Psoas muscle (tissue), 8 donors: ENCODE measurements around the gene MXD1. TPM values are rescaled to one million over a fixed set of nuclear protein-coding genes. Genes with fewer than 3 reads are reported as not detected.
A peak's percentile ranks its signal among the peaks of the same experiment; 100 is the strongest.
"Not testable (repeated sequence)": the region's sequence is repeated elsewhere in the genome, so short reads cannot be mapped to it uniquely, and the experiment has no call there.

Source experiments
- ATAC-seq, 4 donors: fragments of 200-7000 bp; cut with Tn5 transposase; one replicate each; pipeline ENCODE4 v1.9.1; 2020; ENCODE audit warnings: moderate library complexity in 3 of 4, mild to moderate bottlenecking in 2 of 4
- DNase-seq, 2 donors: peaks; one replicate each; pipeline ENCODE4 v3.0.0-alpha.2; 2020
- H3K27ac ChIP-seq: fragments of 200-600 bp; one replicate; pipeline ENCODE4 v1.8.0; 2022
- H3K27me3 ChIP-seq, 3 donors: fragments of 200-600 bp in 1 of 3; one replicate each; pipeline versions ENCODE4 v1.6.1 to v1.8.0; 2013 to 2022; ENCODE audit warnings: low read length in 2 of 3, mild to moderate bottlenecking in 2 of 3, moderate library complexity in 1 of 3; ENCODE audit not compliant: insufficient read depth in 3 of 3
- H3K36me3 ChIP-seq, 2 donors: fragments of 200-600 bp in 1 of 2; one replicate each; pipeline versions ENCODE4 v1.6.1 to v1.8.0; 2013 to 2022; ENCODE audit warnings: low read depth in 1 of 2, mild to moderate bottlenecking in 1 of 2, moderate library complexity in 1 of 2; ENCODE audit not compliant: insufficient read depth in 1 of 2
- H3K4me1 ChIP-seq: fragments of 200-600 bp; one replicate; pipeline ENCODE4 v1.8.0; 2022
- H3K4me3 ChIP-seq: fragments of 200-600 bp; one replicate; pipeline ENCODE4 v1.8.0; 2022; ENCODE audit warnings: mild to moderate bottlenecking
- H3K9me3 ChIP-seq: fragments of 200-600 bp; one replicate; pipeline ENCODE4 v1.8.0; 2022
- WGBS, 3 donors: extraction: QIAGEN DNeasy Blood & Tissue Kit; methylation state at CpG; one replicate each; pipeline versions ENCODE4 v1.1.6 to v1.1.7; 2013; 5-methylcytosine and 5-hydroxymethylcytosine counted together
- intact Hi-C, 2 donors: fragments of 100-400 bp; cut with DNase I; formaldehyde crosslinking; loops; one replicate each; pipeline versions ENCODE4 v1.11.0 to v1.14.2; 2022
- long read RNA-seq, 2 donors: library from polyadenylated mRNA; unstranded; transcript quantifications; one replicate each; pipeline ENCODE4 v2.0.0, GENCODE V29; 2021
- polyA plus RNA-seq, 3 donors: library from polyadenylated mRNA; stranded (reverse); fragments of 200-250 nt; gene quantifications; one replicate each; pipeline ENCODE4 v1.2.3, GENCODE V29; 2013
- total RNA-seq, 4 donors: library from RNA; stranded (reverse); fragmentation: NEBNext Ultra II Directional in 2 of 4; extraction: Animal tissue kit (Norgen Biotek cat#: 25700) in 2 of 4; gene quantifications; one replicate each; pipeline versions ENCODE4 v1.2.1 to v1.2.4, GENCODE V29; 2021 to 2023
- TF ChIP-seq, protein P1 (sequence below): fragments of 200-600 bp; IDR thresholded peaks from one replicate; pipeline ENCODE4 v1.8.0; 2022; ENCODE audit warnings: antibody characterized with exemption
- donor health status: healthy with polysubstance abuse.
- donor health status: DM: no; HTN: no; CAD: no; lungs with moderate emphysema.
- donor health status: Bipolar disorder and iron deficiency.
- donor health status: healthy.
- donor health status: DM: yes; HTN: yes; CAD: no.
- donor health status: DM: no; HTN: no; CAD: no.
- donor health status: DM: no; HTN: no; CAD: no.
- donor health status: DM: yes; HTN: yes; CAD: no.

MXD1 gene, protein sequence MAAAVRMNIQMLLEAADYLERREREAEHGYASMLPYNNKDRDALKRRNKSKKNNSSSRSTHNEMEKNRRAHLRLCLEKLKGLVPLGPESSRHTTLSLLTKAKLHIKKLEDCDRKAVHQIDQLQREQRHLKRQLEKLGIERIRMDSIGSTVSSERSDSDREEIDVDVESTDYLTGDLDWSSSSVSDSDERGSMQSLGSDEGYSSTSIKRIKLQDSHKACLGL
- total RNA-seq (10 to 100 TPM in 1 of 4 donors, 1 to 10 TPM in 3; 6.4 to 11.9 (median 7.6) TPM), polyA plus RNA-seq (1 to 10 TPM; 2.8 to 3.9 (median 3.3) TPM)
- long read RNA-seq, donor 1, partial matches to known transcripts: 0 of 3 reads
- long read RNA-seq, donor 1, other reads (novel, unspliced or antisense): 2 of 3 reads
- long read RNA-seq, donor 2, full-length matches to known transcripts: 4 of 14 reads
- long read RNA-seq, donor 2, partial matches to known transcripts: 0 of 14 reads
- long read RNA-seq, donor 2, other reads (novel, unspliced or antisense): 10 of 14 reads

DNA sequence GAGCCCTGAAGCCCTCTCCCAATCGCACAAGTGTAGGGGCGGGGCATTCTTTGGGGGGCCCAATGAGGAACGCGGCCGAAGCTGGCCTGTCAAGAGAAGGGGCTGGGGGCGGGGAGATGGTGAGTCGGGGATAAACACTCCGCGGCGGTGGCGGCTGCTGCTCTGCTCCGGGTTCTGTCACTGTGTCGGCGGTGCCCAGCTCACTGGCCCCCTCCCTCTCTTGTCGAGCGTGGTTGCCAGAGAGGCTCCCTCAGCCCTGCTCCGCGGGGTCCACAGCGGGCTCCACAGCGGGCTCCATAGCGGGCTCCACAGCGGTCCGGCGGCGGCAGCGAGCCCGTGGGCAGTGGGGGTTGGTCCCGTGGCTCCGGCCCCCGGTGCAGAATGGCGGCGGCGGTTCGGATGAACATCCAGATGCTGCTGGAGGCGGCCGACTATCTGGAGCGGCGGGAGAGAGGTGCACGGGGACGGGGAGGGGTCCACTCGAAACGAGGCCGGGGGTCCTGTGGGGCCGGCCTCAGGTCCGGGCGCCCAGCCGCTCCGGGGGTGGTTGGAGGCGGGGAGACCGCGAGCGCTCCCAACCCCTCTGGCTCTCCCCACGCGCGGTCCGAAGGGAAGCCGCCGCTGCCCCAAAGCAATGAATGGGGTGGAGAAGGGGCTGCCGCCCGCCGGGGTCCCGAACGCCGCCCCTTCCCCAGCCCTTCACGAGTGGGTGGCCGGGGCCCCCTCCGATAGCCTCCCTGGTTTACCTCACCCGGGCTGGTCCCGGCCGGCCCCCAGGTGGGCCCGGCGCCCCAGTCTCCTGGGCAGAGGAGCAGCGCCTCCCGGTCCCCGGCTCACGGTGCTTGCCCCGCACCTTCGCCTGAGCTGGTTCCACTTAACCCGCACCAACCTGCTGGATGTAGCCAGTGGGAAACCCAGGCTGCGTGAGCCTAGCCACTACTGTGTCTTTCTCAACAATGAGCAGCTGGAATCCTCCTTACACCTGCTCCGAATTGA lies at the start of gene MXD1:
TSS of gene MXD1 (plus strand) at position 160 of the 996 bp plus-strand sequence. CDS start at position 382, 222 bp downstream.
- intact Hi-C loops: loop anchor here (1.0 to 5.0 kb wide), 9 partner anchors 152 to 387 kb away; partner anchors contain the start of genes FAM136A (in 2 of the 2), C2orf42 (in 1 of the 2) and PCBP1 (in 1 of the 2)
- H3K4me1 ChIP-seq: peaks cover 38% of the 10 kb centered on the region
- peak within 1 kb of the TSS; percentile 91 for H3K4me3 ChIP-seq
- TF ChIP-seq, protein P1, sequence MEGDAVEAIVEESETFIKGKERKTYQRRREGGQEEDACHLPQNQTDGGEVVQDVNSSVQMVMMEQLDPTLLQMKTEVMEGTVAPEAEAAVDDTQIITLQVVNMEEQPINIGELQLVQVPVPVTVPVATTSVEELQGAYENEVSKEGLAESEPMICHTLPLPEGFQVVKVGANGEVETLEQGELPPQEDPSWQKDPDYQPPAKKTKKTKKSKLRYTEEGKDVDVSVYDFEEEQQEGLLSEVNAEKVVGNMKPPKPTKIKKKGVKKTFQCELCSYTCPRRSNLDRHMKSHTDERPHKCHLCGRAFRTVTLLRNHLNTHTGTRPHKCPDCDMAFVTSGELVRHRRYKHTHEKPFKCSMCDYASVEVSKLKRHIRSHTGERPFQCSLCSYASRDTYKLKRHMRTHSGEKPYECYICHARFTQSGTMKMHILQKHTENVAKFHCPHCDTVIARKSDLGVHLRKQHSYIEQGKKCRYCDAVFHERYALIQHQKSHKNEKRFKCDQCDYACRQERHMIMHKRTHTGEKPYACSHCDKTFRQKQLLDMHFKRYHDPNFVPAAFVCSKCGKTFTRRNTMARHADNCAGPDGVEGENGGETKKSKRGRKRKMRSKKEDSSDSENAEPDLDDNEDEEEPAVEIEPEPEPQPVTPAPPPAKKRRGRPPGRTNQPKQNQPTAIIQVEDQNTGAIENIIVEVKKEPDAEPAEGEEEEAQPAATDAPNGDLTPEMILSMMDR: no peak
- DNase-seq (peak in 1 of 2 donors; percentile 66), ATAC-seq (peak in 1 of 4 donors; percentile 54)
- no peaks in the 10 kb centered on the region for H3K27me3 ChIP-seq
- peak within 1 kb of the TSS; percentile 98 for H3K27ac ChIP-seq
- 0% methylated on average over 56 to 81 of the region's 81 CpGs for WGBS, 3 donors
- H3K36me3 ChIP-seq: peaks cover 0 to 57% of the 10 kb centered on the region in 2 donors
- H3K9me3 ChIP-seq: no peaks in the 10 kb centered on the region

DNA sequence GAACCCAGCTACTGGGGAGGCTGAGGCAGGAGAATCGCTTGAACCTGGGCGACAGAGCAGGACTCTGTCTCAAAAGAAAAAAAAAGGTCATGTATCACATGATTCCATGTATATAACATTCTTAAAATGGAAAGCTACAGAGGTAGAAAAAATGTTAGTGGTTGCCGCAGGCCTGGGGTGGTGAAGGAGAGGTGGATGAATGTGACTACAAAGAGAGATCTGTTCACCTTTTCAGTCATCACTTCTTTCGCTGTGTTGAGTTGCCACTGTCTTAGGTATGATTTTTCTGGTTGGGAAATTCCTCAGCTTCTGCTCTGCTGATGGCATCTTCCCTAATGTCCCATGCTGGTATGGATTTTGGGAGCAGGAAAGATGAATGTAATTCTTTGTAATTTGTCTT lies 26.5 kb upstream of the MXD1 start:
- ATAC-seq: no peak

DNA sequence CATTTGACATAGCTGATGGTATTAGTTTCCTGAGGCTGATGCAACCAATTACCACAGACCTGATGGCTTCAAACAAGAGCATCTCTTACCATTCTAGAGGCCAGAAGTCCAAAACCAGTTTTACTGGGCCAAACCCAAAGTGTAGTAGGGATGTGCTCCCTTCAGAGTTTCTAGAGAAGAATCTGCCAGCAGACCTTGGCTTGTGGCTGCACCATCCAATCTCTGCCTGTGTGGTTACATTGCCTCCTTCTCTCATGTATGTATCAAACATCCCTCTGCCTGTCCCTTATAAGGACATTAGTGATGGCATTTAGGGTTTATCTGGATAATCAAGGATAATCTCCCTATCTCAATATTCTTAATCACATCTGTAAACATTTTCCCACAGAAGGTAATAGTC lies 25.6 kb upstream of the MXD1 start:
- no peaks in the 10 kb centered on the region for H3K27me3 ChIP-seq
- no peak overlapping the region for H3K27ac ChIP-seq
- no peaks in the 10 kb centered on the region for H3K36me3 ChIP-seq
- no peaks in the 10 kb centered on the region for H3K9me3 ChIP-seq
- TF ChIP-seq, protein P1: no peak
- peaks cover 5% of the 10 kb centered on the region for H3K4me1 ChIP-seq
- no peak overlapping the region for H3K4me3 ChIP-seq
- ATAC-seq (no peak), DNase-seq (no peak)
- intact Hi-C loops: no loop called here

More for the DNA sequence above, 26.5 kb upstream of the MXD1 start:
- TF ChIP-seq, protein P1: no peak
- Histone ChIP-seq H3K27ac (no peak overlapping the region), H3K36me3 (no peaks in the 10 kb centered on the region), H3K4me3 (no peak overlapping the region), H3K27me3 (no peaks in the 10 kb centered on the region), H3K9me3 (no peaks in the 10 kb centered on the region), H3K4me1 (peaks cover 3% of the 10 kb centered on the region)
- DNase-seq: no peak
- WGBS, 3 donors: 92 to 98% (median 96%) methylated on average over 4 of the region's 4 CpGs
- intact Hi-C loops: no loop called here

DNA sequence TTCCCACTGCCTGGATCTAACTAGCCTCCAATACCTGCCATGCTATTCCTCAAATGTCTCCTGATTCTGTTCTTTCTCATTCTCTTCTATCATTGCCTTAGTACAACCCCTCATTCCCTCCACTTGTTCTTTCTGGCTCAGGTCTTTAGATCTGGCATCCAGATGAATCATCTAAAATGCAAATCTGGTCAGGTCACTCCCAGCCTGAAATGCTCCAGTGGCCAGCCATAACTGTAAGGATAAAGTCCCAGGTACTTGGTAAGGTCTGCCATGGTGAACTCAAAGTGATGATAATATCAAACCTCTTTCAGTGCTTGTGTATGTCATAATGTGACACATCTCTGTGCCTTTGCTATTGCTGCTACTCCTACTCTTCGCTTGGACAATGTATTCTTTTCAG lies 24.0 kb upstream of the MXD1 start:
- intact Hi-C loops: loop anchor here in 1 of 2 donors (10.0 kb wide), 1 partner anchor 354 kb away; the partner anchor contains the start of gene TIA1
- TF ChIP-seq, protein P1: no peak

DNA sequence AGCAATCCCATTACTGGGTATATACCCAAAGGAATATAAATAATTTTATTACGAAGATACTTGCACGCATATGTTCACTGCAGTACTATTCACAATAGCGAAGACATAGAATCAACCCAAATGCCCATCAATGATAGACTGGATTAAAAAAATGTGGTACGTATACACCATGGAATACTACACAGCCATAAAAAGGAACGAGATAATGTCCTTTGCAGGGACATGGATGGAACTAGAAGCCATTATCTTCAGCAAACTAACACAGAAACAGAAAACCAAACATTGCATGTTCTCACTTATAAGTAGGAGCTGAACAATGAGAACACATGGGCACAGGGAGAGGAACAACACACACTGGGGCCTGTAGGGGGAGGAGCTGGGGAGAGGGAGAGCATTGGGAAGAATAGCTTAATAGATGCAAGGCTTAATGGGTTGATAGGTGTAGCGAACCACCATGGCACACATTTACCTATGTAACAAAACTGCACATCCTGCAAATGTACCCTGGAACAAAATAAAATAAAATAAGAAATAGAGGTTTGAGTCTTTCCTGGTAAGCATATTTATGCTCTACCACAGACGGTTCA lies 22.0 kb upstream of the MXD1 start:
- Histone ChIP-seq H3K4me3 (peak overlapping the region; percentile 72), H3K4me1 (peaks cover 22% of the 10 kb centered on the region), H3K36me3 (peaks cover 2 to 29% of the 10 kb centered on the region in 2 donors)
- WGBS, 3 donors: 92 to 96% (median 95%) methylated on average over 7 of the region's 7 CpGs
- not testable (repeated sequence) for H3K27me3 ChIP-seq, DNase-seq, ATAC-seq, H3K27ac ChIP-seq, H3K9me3 ChIP-seq
- intact Hi-C loops: loop anchor here in 1 of 2 donors (10.0 kb wide), 1 partner anchor 352 kb away; the partner anchor contains the start of gene TIA1

More for the DNA sequence above, 24.0 kb upstream of the MXD1 start:
- Histone ChIP-seq H3K9me3 (no peaks in the 10 kb centered on the region), H3K36me3 (peaks cover 0 to 9% of the 10 kb centered on the region in 2 donors), H3K4me3 (no peak overlapping the region), H3K27me3 (no peaks in the 10 kb centered on the region), H3K4me1 (peaks cover 17% of the 10 kb centered on the region), H3K27ac (no peak overlapping the region)
- DNase-seq (no peak), ATAC-seq (no peak)
- WGBS, 3 donors: 39 to 90% (median 41%) methylated on average over 1 of the region's 1 CpG
